Uterus (tissue), 2 donors: Measurements from ENCODE around the gene POLR3C.
"Not testable (repeated sequence)": the region's sequence is repeated elsewhere in the genome, so short reads cannot be mapped to it uniquely, and the experiment has no call there.

Source experiments
- POLR2A ChIP-seq, 2 donors: fragments of 450-650 bp; IDR thresholded peaks; one replicate each; pipeline ENCODE4 v1.6.1; 2016; ENCODE audit warnings: antibody characterized with exemption in 2 of 2, mild to moderate bottlenecking in 1 of 2, moderate library complexity in 1 of 2
- TF ChIP-seq, protein P1 (sequence below), 4 experiments: fragments of 200-600 bp in 2 of 4; fragments of 450-650 bp in 2 of 4; sonication (generic) in 2 of 4; IDR thresholded peaks; one replicate each; pipeline ENCODE4 v1.5.1; 2016 to 2019; ENCODE audit warnings: antibody characterized with exemption in 4 of 4, mild to moderate bottlenecking in 2 of 4, moderate library complexity in 1 of 4

DNA sequence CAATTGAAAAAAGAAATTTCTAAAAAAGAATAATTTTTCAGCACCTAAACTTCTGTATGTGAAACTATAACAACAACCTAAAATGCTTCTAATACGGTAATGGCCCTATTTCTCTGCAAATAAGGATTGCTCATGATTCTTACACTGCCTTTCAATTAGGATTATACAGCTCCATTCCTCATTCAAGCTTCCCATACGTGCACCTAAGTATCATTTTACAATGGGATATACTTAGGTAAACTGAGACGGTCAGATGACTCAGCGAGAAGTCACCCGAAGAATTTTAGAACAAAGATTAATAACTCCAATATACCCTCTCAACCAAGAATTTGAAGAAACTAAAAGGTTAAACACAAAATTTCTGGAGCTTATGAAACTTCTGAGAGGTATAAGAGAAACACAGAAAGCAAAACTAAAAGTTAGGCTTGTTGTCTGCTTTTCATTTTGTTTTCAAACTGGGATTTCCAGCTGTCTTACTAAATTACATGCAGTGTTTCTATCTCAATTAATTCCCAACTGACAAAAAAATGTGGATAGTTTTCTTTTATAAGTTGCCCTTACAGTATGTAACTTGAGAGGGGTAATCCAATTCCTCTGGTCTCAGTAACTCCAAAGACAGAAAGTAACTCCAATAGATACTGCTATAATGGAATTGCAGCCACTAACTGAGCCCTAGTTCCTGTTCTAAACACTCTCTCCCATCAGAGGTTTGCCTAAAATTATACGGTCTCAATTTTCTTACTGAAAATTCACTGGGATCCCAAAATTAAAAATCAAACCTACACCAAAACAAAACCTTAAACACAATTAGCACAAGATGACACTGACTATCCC is 10.8 kb upstream of the POLR3C start:
- TF ChIP-seq POLR2A (IDR thresholded peaks at IDR 0.05), result not testable (repeated sequence)
- TF ChIP-seq, protein P1, sequence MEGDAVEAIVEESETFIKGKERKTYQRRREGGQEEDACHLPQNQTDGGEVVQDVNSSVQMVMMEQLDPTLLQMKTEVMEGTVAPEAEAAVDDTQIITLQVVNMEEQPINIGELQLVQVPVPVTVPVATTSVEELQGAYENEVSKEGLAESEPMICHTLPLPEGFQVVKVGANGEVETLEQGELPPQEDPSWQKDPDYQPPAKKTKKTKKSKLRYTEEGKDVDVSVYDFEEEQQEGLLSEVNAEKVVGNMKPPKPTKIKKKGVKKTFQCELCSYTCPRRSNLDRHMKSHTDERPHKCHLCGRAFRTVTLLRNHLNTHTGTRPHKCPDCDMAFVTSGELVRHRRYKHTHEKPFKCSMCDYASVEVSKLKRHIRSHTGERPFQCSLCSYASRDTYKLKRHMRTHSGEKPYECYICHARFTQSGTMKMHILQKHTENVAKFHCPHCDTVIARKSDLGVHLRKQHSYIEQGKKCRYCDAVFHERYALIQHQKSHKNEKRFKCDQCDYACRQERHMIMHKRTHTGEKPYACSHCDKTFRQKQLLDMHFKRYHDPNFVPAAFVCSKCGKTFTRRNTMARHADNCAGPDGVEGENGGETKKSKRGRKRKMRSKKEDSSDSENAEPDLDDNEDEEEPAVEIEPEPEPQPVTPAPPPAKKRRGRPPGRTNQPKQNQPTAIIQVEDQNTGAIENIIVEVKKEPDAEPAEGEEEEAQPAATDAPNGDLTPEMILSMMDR (IDR thresholded peaks at IDR 0.05), result not testable (repeated sequence)
